Adrenal gland (tissue), 12 donors: ENCODE data around the gene CNDP1. TPM values are rescaled to one million over a fixed set of nuclear protein-coding genes. Genes with fewer than 3 reads are reported as not detected.

Source experiments
- DNase-seq, 7 donors: peaks; one replicate each; pipeline ENCODE4 v3.0.0-alpha.2; 2019 to 2020
- H3K27ac ChIP-seq, 5 donors: fragments of 200-600 bp; sonication (generic) in 4 of 5; 1 replicate in 3 of 5; 2 replicates in 2 of 5; pipeline versions ENCODE4 v1.5.1 to v1.8.0; 2016 to 2020; ENCODE audit warnings: mild to moderate bottlenecking in 1 of 5
- H3K27me3 ChIP-seq: fragments of 200-600 bp; 2 replicates; pipeline ENCODE4 v1.8.0; 2021
- H3K36me3 ChIP-seq, 2 donors: fragments of 200-600 bp; replicated peaks in 1 of 2; 1 replicate in 1 of 2; 2 replicates in 1 of 2; pipeline versions ENCODE4 v1.5.1 to v1.8.0; 2018 to 2022
- H3K4me1 ChIP-seq, 2 donors: fragments of 200-600 bp; replicated peaks in 1 of 2; 1 replicate in 1 of 2; 2 replicates in 1 of 2; pipeline versions ENCODE4 v1.5.1 to v1.8.0; 2018 to 2021
- H3K4me3 ChIP-seq, 4 donors: fragments of 200-600 bp; sonication (generic) in 3 of 4; one replicate each; pipeline ENCODE4 v1.5.1; 2016 to 2018
- H3K9me3 ChIP-seq, 3 donors: fragments of 200-600 bp; sonication (generic) in 1 of 3; replicated peaks in 1 of 3; 1 replicate in 2 of 3; 2 replicates in 1 of 3; pipeline versions ENCODE4 v1.5.1 to v1.8.0; 2016 to 2021
- POLR2A ChIP-seq, 2 donors: fragments of 450-650 bp; IDR thresholded peaks; one replicate each; pipeline ENCODE4 v1.6.1; 2017; ENCODE audit warnings: antibody characterized with exemption in 2 of 2, mild to moderate bottlenecking in 2 of 2, moderate library complexity in 1 of 2
- WGBS, 4 donors: extraction: QIAGEN DNeasy Blood & Tissue Kit in 2 of 4; methylation state at CpG; one replicate each; pipeline versions ENCODE4 v1.1.5 to v1.1.7; 2013 to 2017; 5-methylcytosine and 5-hydroxymethylcytosine counted together
- intact Hi-C, 2 donors: fragments of 100-400 bp; cut with DNase I; formaldehyde crosslinking; loops; one replicate each; pipeline versions ENCODE4 v1.14.1 to v1.15.0; 2022 to 2023
- polyA plus RNA-seq, 3 donors: library from polyadenylated mRNA; stranded (reverse); fragments of 200-250 nt in 2 of 3; fragments of 350-450 nt in 1 of 3; fragmentation: Illumina TruSeq in 1 of 3; extraction: RNeasy Lipid Tissue Mini Kit (QIAGEN cat#74804) in 1 of 3; gene quantifications; one replicate each; pipeline ENCODE4 v1.2.3, GENCODE V29; 2013 to 2014
- total RNA-seq, 9 donors: library from RNA; depleted of rRNA in 4 of 9; stranded (reverse); fragments of >200 nt in 4 of 9; fragments of 120-200 nt in 1 of 9; fragmentation: NEBNext Ultra II Directional in 1 of 9; extraction: Animal tissue kit (Norgen Biotek cat#: 25700) in 1 of 9; gene quantifications; one replicate each; pipeline versions ENCODE4 v1.1.0 to v1.2.4, GENCODE V29; 2013 to 2023
- TF ChIP-seq, protein P1 (sequence below), 6 experiments: fragments of 450-650 bp in 4 of 6; fragments of 200-600 bp in 2 of 6; sonication (generic) in 1 of 6; IDR thresholded peaks; 1 replicate in 5 of 6; 2 replicates in 1 of 6; pipeline versions ENCODE4 v1.5.1 to v1.8.0; 2016 to 2021; ENCODE audit warnings: antibody characterized with exemption in 6 of 6, mild to moderate bottlenecking in 2 of 6, moderate library complexity in 1 of 6
- donor health status: healthy with polysubstance abuse.
- donor health status: Bipolar disorder and iron deficiency.
- donor health status: DM: yes; HTN: yes; CAD: no.
- donor health status: DM: no; HTN: no; CAD: no.
- donor health status: DM: no; HTN: no; CAD: no.
- donor health status: DM: yes; HTN: yes; CAD: no.

Gene CNDP1
- total and polyA plus RNA-seq, 12 donors, result 0.16 to 0.27 TPM; not detected in 10

DNA sequence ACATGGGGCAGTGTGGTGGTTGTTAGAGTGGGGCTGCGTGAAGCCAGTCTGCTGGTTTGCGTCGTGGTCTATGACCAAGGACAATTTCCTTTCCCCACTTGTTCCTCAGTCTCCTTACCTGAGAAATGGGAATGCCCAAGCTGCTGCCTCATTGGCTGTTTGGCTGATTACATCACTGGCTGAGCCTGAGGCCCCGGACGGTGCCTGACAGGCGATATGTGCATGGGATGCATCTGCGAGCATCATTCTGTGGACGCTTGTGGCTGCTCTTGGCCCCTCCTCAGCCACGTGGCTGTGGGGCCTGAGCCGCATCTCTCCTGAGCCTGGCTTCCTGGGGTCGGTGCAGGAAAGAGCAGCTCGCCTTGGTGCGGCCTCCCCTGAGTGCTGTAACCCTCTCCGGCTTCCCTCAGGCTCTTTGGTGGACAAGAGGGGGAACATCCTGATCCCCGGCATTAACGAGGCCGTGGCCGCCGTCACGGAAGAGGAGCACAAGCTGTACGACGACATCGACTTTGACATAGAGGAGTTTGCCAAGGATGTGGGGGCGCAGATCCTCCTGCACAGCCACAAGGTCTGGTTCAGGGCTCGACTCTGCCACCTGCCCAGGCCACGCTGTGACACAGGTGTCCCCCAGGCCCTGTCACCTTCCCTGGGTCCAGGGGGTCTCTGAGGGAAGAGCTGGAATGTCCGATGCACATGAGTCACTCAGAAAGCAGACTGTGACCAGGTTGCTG lies 21.0 kb upstream of the CNDP1 start:
- H3K27me3 ChIP-seq, result no peaks in the 10 kb centered on the region
- intact Hi-C loops, result no loop called here
- WGBS, 4 donors, result 89 to 96% (median 93%) methylated on average over 10 to 27 of the region's 27 CpGs
- no peak overlapping the region for H3K4me3 ChIP-seq
- no peaks in the 10 kb centered on the region for H3K9me3 ChIP-seq
- peak in 1 of 7 donors; percentile 44 for DNase-seq
- H3K36me3 ChIP-seq, result peaks cover 0 to 88% of the 10 kb centered on the region in 2 donors
- TF ChIP-seq POLR2A (IDR thresholded peaks at IDR 0.05), result no peak
- TF ChIP-seq, protein P1, sequence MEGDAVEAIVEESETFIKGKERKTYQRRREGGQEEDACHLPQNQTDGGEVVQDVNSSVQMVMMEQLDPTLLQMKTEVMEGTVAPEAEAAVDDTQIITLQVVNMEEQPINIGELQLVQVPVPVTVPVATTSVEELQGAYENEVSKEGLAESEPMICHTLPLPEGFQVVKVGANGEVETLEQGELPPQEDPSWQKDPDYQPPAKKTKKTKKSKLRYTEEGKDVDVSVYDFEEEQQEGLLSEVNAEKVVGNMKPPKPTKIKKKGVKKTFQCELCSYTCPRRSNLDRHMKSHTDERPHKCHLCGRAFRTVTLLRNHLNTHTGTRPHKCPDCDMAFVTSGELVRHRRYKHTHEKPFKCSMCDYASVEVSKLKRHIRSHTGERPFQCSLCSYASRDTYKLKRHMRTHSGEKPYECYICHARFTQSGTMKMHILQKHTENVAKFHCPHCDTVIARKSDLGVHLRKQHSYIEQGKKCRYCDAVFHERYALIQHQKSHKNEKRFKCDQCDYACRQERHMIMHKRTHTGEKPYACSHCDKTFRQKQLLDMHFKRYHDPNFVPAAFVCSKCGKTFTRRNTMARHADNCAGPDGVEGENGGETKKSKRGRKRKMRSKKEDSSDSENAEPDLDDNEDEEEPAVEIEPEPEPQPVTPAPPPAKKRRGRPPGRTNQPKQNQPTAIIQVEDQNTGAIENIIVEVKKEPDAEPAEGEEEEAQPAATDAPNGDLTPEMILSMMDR (IDR thresholded peaks at IDR 0.05), result no peak
- H3K4me1 ChIP-seq, result no peaks in the 10 kb centered on the region
- H3K27ac ChIP-seq, result no peak overlapping the region

DNA sequence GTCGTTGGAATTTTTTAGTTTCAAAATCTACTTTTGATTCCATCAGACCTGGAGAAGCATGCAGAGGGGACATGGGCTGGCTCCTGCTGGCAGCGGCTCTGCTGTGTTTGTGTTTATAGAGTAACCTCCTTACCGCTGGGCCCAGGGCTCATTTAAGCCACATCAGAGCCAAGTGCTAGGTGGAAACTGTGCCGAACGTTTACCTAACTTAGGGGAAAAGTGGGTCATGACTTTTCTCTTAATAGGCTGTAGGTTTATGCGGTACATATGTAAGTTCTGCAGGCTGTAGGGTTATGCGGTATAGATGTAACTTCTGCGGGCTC lies 20.5 kb upstream of the CNDP1 start:
- Histone ChIP-seq H3K9me3 (no peaks in the 10 kb centered on the region), H3K27me3 (no peaks in the 10 kb centered on the region), H3K4me1 (no peaks in the 10 kb centered on the region), H3K27ac (no peak overlapping the region), H3K4me3 (no peak overlapping the region), H3K36me3 (peaks cover 0 to 88% of the 10 kb centered on the region in 2 donors)
- 87 to 92% (median 90%) methylated on average over 7 to 8 of the region's 8 CpGs for WGBS, 4 donors
- no peak for DNase-seq
- TF ChIP-seq POLR2A (IDR thresholded peaks at IDR 0.05), result no peak
- TF ChIP-seq, protein P1 (IDR thresholded peaks at IDR 0.05), result no peak
- intact Hi-C loops, result no loop called here

DNA sequence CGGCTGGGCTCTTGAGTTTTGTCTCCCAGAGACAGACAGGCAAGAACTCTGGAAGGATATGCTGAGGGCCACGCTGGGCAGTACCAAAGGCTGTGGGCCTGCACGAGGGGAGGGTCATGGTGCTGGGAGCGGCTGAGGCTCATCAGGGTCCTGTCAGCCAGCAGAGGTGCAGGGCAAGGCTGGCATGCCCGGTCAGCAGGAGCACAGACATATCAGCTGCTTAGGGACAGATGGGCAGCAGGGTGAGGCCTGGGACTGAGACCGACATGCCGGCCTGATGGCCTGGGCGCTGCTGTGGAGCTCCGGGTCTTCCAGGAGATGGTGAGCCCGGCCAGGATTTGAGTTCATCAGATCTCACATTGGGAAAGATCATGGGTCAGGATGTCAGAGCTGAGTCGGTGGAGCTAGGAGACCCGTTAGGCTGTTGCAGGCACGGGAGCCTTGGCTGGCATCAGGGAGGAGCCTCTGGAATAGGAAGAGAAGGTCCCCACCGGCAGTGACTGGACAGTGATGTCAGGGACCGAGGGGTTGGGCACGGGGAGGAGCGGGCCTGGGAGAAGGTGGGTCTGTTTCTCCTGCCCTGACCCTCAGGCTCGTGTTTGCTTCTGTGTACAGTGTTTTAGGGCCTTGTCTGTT lies 19.3 kb upstream of the CNDP1 start:
- Histone ChIP-seq H3K27me3 (no peaks in the 10 kb centered on the region), H3K4me3 (no peak overlapping the region), H3K36me3 (peaks cover 0 to 88% of the 10 kb centered on the region in 2 donors), H3K4me1 (no peaks in the 10 kb centered on the region), H3K9me3 (no peaks in the 10 kb centered on the region), H3K27ac (no peak overlapping the region)
- 95 to 97% (median 96%) methylated on average over 18 of the region's 18 CpGs for WGBS, 4 donors
- intact Hi-C loops, result no loop called here
- TF ChIP-seq, protein P1 (IDR thresholded peaks at IDR 0.05), result no peak
- no peak for TF ChIP-seq POLR2A (IDR thresholded peaks at IDR 0.05)
- peak in 3 of 7 donors; percentile 8 to 48 (median 17) for DNase-seq

DNA sequence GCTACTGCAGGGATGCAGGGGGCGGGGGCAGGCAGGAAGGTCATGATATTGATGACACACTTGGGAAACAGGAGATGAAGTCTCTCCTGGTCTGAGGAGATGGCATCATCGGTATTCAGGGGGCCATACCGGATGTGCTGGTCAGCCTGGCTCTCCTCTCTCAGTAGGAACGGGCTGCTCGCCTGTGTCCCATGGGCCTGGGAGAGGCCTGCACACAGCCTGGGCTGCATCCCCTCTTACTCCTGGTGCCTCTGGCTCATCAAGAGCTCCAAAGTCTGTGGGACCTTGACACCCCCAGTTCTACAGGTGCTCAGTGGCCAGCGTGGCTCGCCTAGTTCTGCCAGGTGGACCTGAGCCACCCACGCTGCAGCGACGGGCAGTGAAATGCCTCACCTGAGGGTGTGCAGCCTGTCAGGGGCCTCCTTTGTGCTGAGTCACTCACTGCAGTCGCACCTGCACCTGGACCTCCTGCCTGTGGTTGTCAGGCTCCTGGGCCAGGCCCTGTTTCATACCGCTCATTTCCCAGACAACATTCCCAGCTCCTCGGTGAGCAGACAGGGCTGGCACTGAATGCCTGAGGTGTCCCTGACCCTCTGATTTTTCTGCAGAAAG lies 18.6 kb upstream of the CNDP1 start:
- H3K9me3 ChIP-seq, result no peaks in the 10 kb centered on the region
- intact Hi-C loops, result no loop called here
- no peak overlapping the region for H3K4me3 ChIP-seq
- H3K4me1 ChIP-seq, result no peaks in the 10 kb centered on the region
- TF ChIP-seq POLR2A (IDR thresholded peaks at IDR 0.05), result no peak
- TF ChIP-seq, protein P1 (IDR thresholded peaks at IDR 0.05), result no peak
- peaks cover 0 to 88% of the 10 kb centered on the region in 2 donors for H3K36me3 ChIP-seq
- no peaks in the 10 kb centered on the region for H3K27me3 ChIP-seq
- WGBS, 4 donors, result 89 to 99% (median 94%) methylated on average over 3 to 13 of the region's 13 CpGs
- DNase-seq, result peak in 1 of 7 donors; percentile 38
- H3K27ac ChIP-seq, result no peak overlapping the region
